Neural cell (in vitro differentiated cells): ENCODE measurements around the gene SLC39A3. TPM values are rescaled to one million over a fixed set of nuclear protein-coding genes. Genes with fewer than 3 reads are reported as not detected.
A peak's percentile ranks its signal among the peaks of the same experiment; 100 is the strongest.

Experiments
- H2AFZ ChIP-seq: fragments of 200-600, 300-800 bp; sonication (generic), shearing (Covaris generic); 2 replicates; pipeline ENCODE4 v1.6.0; 2014; ENCODE audit warnings: low read depth, mild to moderate bottlenecking, antibody characterized with exemption, low read length, moderate library complexity
- H3F3A ChIP-seq: fragments of 200-600 bp; shearing (Covaris generic); 2 replicates; pipeline ENCODE4 v1.6.1; 2016; ENCODE audit warnings: mild to moderate bottlenecking, moderate library complexity, mixed read lengths, antibody characterized with exemption, low read length; ENCODE audit not compliant: insufficient read depth, poor library complexity, severe bottlenecking
- H3K27ac ChIP-seq: fragments of 200-600, 300-800 bp; sonication (generic), shearing (Covaris generic); 2 replicates; pipeline ENCODE4 v1.5.1; 2014; ENCODE audit warnings: mild to moderate bottlenecking, low read length, moderate library complexity
- H3K27me3 ChIP-seq: fragments of 300-800, 200-600 bp; sonication (generic), shearing (Covaris generic); 2 replicates; pipeline ENCODE4 v1.6.0; 2014; ENCODE audit warnings: mild to moderate bottlenecking, low read depth, low read length, moderate library complexity; ENCODE audit not compliant: insufficient read depth
- H3K36me3 ChIP-seq: fragments of 300-800, 200-600 bp; sonication (generic), shearing (Covaris generic); 2 replicates; pipeline ENCODE4 v1.5.1; 2014; ENCODE audit warnings: mild to moderate bottlenecking, antibody characterized with exemption, low read length, moderate library complexity; ENCODE audit not compliant: insufficient read depth
- H3K4me2 ChIP-seq: fragments of 300-800, 200-600 bp; sonication (generic), shearing (Covaris generic); 2 replicates; pipeline ENCODE4 v1.6.0; 2014; ENCODE audit warnings: mild to moderate bottlenecking, low read length
- H3K4me3 ChIP-seq: fragments of 300-800, 200-600 bp; sonication (generic), shearing (Covaris generic); 2 replicates; pipeline ENCODE4 v1.5.1; 2014; ENCODE audit warnings: mild to moderate bottlenecking, low read length, moderate library complexity
- H3K79me2 ChIP-seq: fragments of 200-600 bp; shearing (Covaris generic); replicated peaks from 2 replicates; pipeline ENCODE4 v1.6.0; 2014; ENCODE audit warnings: mild to moderate bottlenecking, low read length, moderate library complexity; ENCODE audit not compliant: insufficient read depth
- H3K9ac ChIP-seq: fragments of 300-800, 200-600 bp; sonication (generic), shearing (Covaris generic); 2 replicates; pipeline ENCODE4 v1.6.1; 2016; ENCODE audit warnings: mild to moderate bottlenecking, low read length, mixed read lengths
- H3K9me2 ChIP-seq: fragments of 200-600 bp; shearing (Covaris generic); 2 replicates; pipeline ENCODE4 v1.6.1; 2016; ENCODE audit warnings: mild to moderate bottlenecking, low read length, mixed read lengths; ENCODE audit not compliant: insufficient read depth
- H3K9me3 ChIP-seq: fragments of 200-600, 300-800 bp; sonication (generic), shearing (Covaris generic); 2 replicates; pipeline ENCODE4 v1.6.1; 2016; ENCODE audit warnings: mild to moderate bottlenecking, mixed run types, low read length, moderate library complexity, mixed read lengths
- H4K20me1 ChIP-seq: fragments of 200-600 bp; shearing (Covaris generic); 2 replicates; pipeline ENCODE4 v1.6.1; 2016; ENCODE audit warnings: mild to moderate bottlenecking, mixed run types; ENCODE audit not compliant: insufficient read depth
- CTCF ChIP-seq: fragments of 450-650 bp; IDR thresholded peaks from 2 replicates; pipeline ENCODE4 v1.5.1; 2014; ENCODE audit warnings: antibody characterized with exemption, mild to moderate bottlenecking, moderate library complexity; ENCODE audit not compliant: poor library complexity, severe bottlenecking
- EP300 ChIP-seq: fragments of 450-650 bp; conservative IDR thresholded peaks from 2 replicates; pipeline ENCODE4 v1.6.1; 2014; ENCODE audit warnings: antibody characterized with exemption, mild to moderate bottlenecking, moderate library complexity; ENCODE audit not compliant: poor library complexity, severe bottlenecking
- EZH2 ChIP-seq: fragments of 200-600, 300-800 bp; shearing (Covaris generic), sonication (generic); IDR thresholded peaks from 2 replicates; pipeline ENCODE4 v1.6.1; 2014; ENCODE audit warnings: antibody characterized with exemption, low read length, borderline replicate concordance, mild to moderate bottlenecking; ENCODE audit not compliant: insufficient read depth, poor library complexity, severe bottlenecking
- MXI1 ChIP-seq: fragments of 450-650 bp; conservative IDR thresholded peaks from 2 replicates; pipeline ENCODE4 v1.6.1; 2014; ENCODE audit warnings: antibody characterized with exemption, mild to moderate bottlenecking; ENCODE audit not compliant: poor library complexity, severe bottlenecking
- POLR2AphosphoS5 ChIP-seq: IDR thresholded peaks from 2 replicates; pipeline ENCODE4 v1.6.1; 2012
- RAD21 ChIP-seq: fragments of 450-650 bp; conservative IDR thresholded peaks from 2 replicates; pipeline ENCODE4 v1.6.1; 2014; ENCODE audit warnings: antibody characterized with exemption, mild to moderate bottlenecking, moderate library complexity
- REST ChIP-seq: IDR thresholded peaks from 2 replicates; pipeline ENCODE4 v1.6.1; 2012; ENCODE audit warnings: borderline replicate concordance
- SMC3 ChIP-seq: fragments of 450-650 bp; conservative IDR thresholded peaks from 2 replicates; pipeline ENCODE4 v1.6.1; 2014; ENCODE audit warnings: antibody characterized with exemption, mild to moderate bottlenecking, moderate library complexity; ENCODE audit not compliant: poor library complexity
- TAF1 ChIP-seq: IDR thresholded peaks from 2 replicates; pipeline ENCODE4 v1.6.1; 2012; ENCODE audit warnings: low read depth
- polyA plus RNA-seq: library from polyadenylated mRNA; depleted of rRNA; stranded (reverse); fragments of >200 nt; gene quantifications from 2 replicates; pipeline ENCODE4 v1.2.3, GENCODE V29; 2014

SLC39A3 gene
- polyA plus RNA-seq, 1 donor from 2014 or later = 72.8 TPM

GRCh38 chr19:2783781-2784145, 43.9 kb upstream of the SLC39A3 start:
- no peaks in the 10 kb centered on the region for H4K20me1 ChIP-seq
- peak overlapping the region; percentile 88 for H3K27ac ChIP-seq
- peaks cover 9% of the 10 kb centered on the region for H3F3A ChIP-seq
- H3K36me3 ChIP-seq = no peaks in the 10 kb centered on the region
- no peaks in the 10 kb centered on the region for H3K9me2 ChIP-seq
- peak overlapping the region; percentile 62 for H3K9ac ChIP-seq
- H2AFZ ChIP-seq = peak overlapping the region; percentile 29
- H3K27me3 ChIP-seq = no peaks in the 10 kb centered on the region
- H3K4me2 ChIP-seq = peak overlapping the region; percentile 93
- peaks cover 60% of the 10 kb centered on the region for H3K79me2 ChIP-seq
- TF ChIP-seq CTCF = no peak
- TF ChIP-seq EP300 = no peak
- TF ChIP-seq MXI1 = no peak
- TF ChIP-seq POLR2AphosphoS5 = no peak
- TF ChIP-seq REST = no peak
- TF ChIP-seq EZH2 = no peak
- no peak for TF ChIP-seq SMC3
- no peak for TF ChIP-seq TAF1
- no peak for TF ChIP-seq RAD21
- peak overlapping the region; percentile 93 for H3K4me3 ChIP-seq
- H3K9me3 ChIP-seq = no peaks in the 10 kb centered on the region

GRCh38 chr19:2782936-2783780, 43.3 kb upstream of the SLC39A3 start, which contains the start of gene SGTA:
SGTA (minus strand) TSS chr19:2783273; CDS start chr19:2769068, 14,205 bp downstream.
- Histone ChIP-seq H2AFZ (peak within 1 kb of the TSS; percentile 29), H3K27ac (peak within 1 kb of the TSS; percentile 88)

More at GRCh38 chr19:2782936-2783780, 43.3 kb upstream of the SLC39A3 start, which contains the start of gene SGTA:
- TF ChIP-seq RAD21 (peak; percentile 39), EZH2 (no peak), REST (peak; percentile 52), POLR2AphosphoS5 (peak; percentile 88), EP300 (peak; percentile 66), CTCF (peak; percentile 89), TAF1 (no peak), SMC3 (peak; percentile 39), MXI1 (peak; percentile 97)
- peak within 1 kb of the TSS; percentile 90 for H3K9ac ChIP-seq
- H3K36me3 ChIP-seq = no peaks in the 10 kb centered on the region
- peaks cover 66% of the 10 kb centered on the region for H3K79me2 ChIP-seq
- H3K9me3 ChIP-seq = no peaks in the 10 kb centered on the region
- no peaks in the 10 kb centered on the region for H4K20me1 ChIP-seq
- H3K4me3 ChIP-seq = peak within 1 kb of the TSS; percentile 93
- no peaks in the 10 kb centered on the region for H3K27me3 ChIP-seq
- peaks cover 9% of the 10 kb centered on the region for H3F3A ChIP-seq
- peak within 1 kb of the TSS; percentile 93 for H3K4me2 ChIP-seq
- H3K9me2 ChIP-seq = no peaks in the 10 kb centered on the region
